CD4-positive, alpha-beta T cell (primary cell): Measurements from ENCODE around the gene C6. TPM values are rescaled to one million over a fixed set of nuclear protein-coding genes. Genes with fewer than 3 reads are reported as not detected.

Experiments
- ATAC-seq: fragments of 200-7000 bp; cut with Tn5 transposase; one replicate; pipeline ENCODE4 v1.10.0; 2022; ENCODE audit warnings: mild to moderate bottlenecking; ENCODE audit not compliant: poor library complexity
- CTCF ChIA-PET: fragments of 350-600 bp; sonication (Branson Sonifier 250); formaldehyde crosslinking; loops from one replicate; lab custom pipeline; 2021; ENCODE audit warnings: antibody characterized with exemption, inconsistent platforms; lab: Charles Lee
- POLR2A ChIA-PET: fragments of 350-600 bp; sonication (Branson Sonifier 250); formaldehyde crosslinking; loops from one replicate; lab custom pipeline; 2021; ENCODE audit warnings: antibody characterized with exemption, inconsistent platforms; lab: Charles Lee
- DNase-seq, 14 experiments: peaks; one replicate each; pipeline ENCODE4 v3.0.0-alpha.2; 2013 to 2020; ENCODE audit warnings: mixed read lengths in 2 of 14
- H3K27ac ChIP-seq, 2 donors: one replicate each; pipeline versions ENCODE4 v1.5.1 to v1.7.0; 2013; ENCODE audit warnings: low read length in 2 of 2, low read depth in 1 of 2, mild to moderate bottlenecking in 1 of 2
- H3K27me3 ChIP-seq, 2 experiments: 1 replicate in 1 of 2; 2 replicates in 1 of 2; pipeline versions ENCODE4 v1.6.1 to v1.7.0; 2013; ENCODE audit warnings: low read length in 2 of 2, control low read depth in 1 of 2, mild to moderate bottlenecking in 1 of 2, moderate library complexity in 1 of 2; ENCODE audit not compliant: insufficient read depth in 2 of 2, control insufficient read depth in 1 of 2
- H3K36me3 ChIP-seq: one replicate; pipeline ENCODE4 v1.6.1; 2013; ENCODE audit warnings: low read length, control low read depth; ENCODE audit not compliant: insufficient read depth
- H3K4me1 ChIP-seq: one replicate; pipeline ENCODE4 v1.6.1; 2013; ENCODE audit warnings: low read length, control low read depth; ENCODE audit not compliant: insufficient read depth
- H3K4me3 ChIP-seq: one replicate; pipeline ENCODE4 v1.5.1; 2013; ENCODE audit warnings: mild to moderate bottlenecking, low read length, moderate library complexity
- H3K9me3 ChIP-seq, 2 experiments: 1 replicate in 1 of 2; 2 replicates in 1 of 2; pipeline versions ENCODE4 v1.6.1 to v1.7.0; 2013; ENCODE audit warnings: low read length in 2 of 2, mild to moderate bottlenecking in 2 of 2, control low read depth in 1 of 2, moderate library complexity in 1 of 2; ENCODE audit not compliant: control insufficient read depth in 1 of 2, insufficient read depth in 1 of 2
- H3K27ac Mint-ChIP-seq: one replicate; pipeline ENCODE4 v1.8.0; 2020; ENCODE audit warnings: mixed read lengths
- H3K27me3 Mint-ChIP-seq: one replicate; pipeline ENCODE4 v1.8.0; 2021; ENCODE audit warnings: mixed read lengths
- H3K36me3 Mint-ChIP-seq: one replicate; pipeline ENCODE4 v1.8.0; 2021; ENCODE audit warnings: low read depth, mixed read lengths
- H3K4me1 Mint-ChIP-seq: one replicate; pipeline ENCODE4 v1.8.0; 2021; ENCODE audit warnings: low read depth, mixed read lengths
- H3K4me3 Mint-ChIP-seq: one replicate; pipeline ENCODE4 v1.8.0; 2020; ENCODE audit warnings: mild to moderate bottlenecking, mixed read lengths
- H3K9me3 Mint-ChIP-seq: one replicate; pipeline ENCODE4 v1.8.0; 2020; ENCODE audit warnings: mixed read lengths
- CTCF ChIP-seq: fragments of 200-600 bp; IDR thresholded peaks from one replicate; pipeline ENCODE4 v1.8.0; 2022; ENCODE audit warnings: antibody characterized with exemption, mild to moderate bottlenecking
- intact Hi-C, 2 experiments: fragments of 100-400 bp; cut with DNase I in 1 of 2; cut with micrococcal nuclease in 1 of 2; formaldehyde crosslinking; loops; one replicate each; pipeline versions ENCODE4 v1.15.1 to v1.9.0; 2023 to 2025; cut with DNase I, micrococcal nuclease
- total RNA-seq, 174 experiments: library from RNA in 2 of 174; stranded (reverse) in 2 of 174; gene quantifications; one replicate each; pipeline ENCODE4 v1.2.3 and lab custom pipeline; 2021 to 2026

Gene C6
- total RNA-seq, 2 experiments from 2014 or later, result not detected

- Mint-ChIP-seq H3K4me3 (no peak overlapping the region), H3K27ac (no peak overlapping the region), H3K9me3 (no peaks in the 10 kb centered on the region), H3K27me3 (no peaks in the 10 kb centered on the region), H3K4me1 (no peaks in the 10 kb centered on the region), H3K36me3 (no peaks in the 10 kb centered on the region)
- Histone ChIP-seq H3K27me3 (no peaks in the 10 kb centered on the region), H3K36me3 (no peaks in the 10 kb centered on the region), H3K4me3 (no peak overlapping the region), H3K27ac (no peak overlapping the region), H3K4me1 (no peaks in the 10 kb centered on the region), H3K9me3 (no peaks in the 10 kb centered on the region)
- no peak for TF ChIP-seq CTCF
- no peak for DNase-seq
- intact Hi-C loops, result no loop called here
- no peak for ATAC-seq
- ChIA-PET POLR2A (interaction anchor here (0.6 kb wide), 1 partner anchor 30 kb away, joined by 3 read pairs; no protein-coding TSS in a partner anchor), CTCF (no interaction called here)
Measured at GRCh38 chr5:41176952-41177351, 36.4 kb downstream of the C6 start.

- no peaks in the 10 kb centered on the region for H3K9me3 Mint-ChIP-seq
- POLR2A ChIA-PET, result interaction anchor here (0.6 kb wide), 1 partner anchor 12 kb away, joined by 4 read pairs; no protein-coding TSS in a partner anchor
- no peaks in the 10 kb centered on the region for H3K36me3 ChIP-seq
- H3K9me3 ChIP-seq, result no peaks in the 10 kb centered on the region
- intact Hi-C loops, result no loop called here
- no peak overlapping the region for H3K27ac Mint-ChIP-seq
- no peak for DNase-seq
- no peaks in the 10 kb centered on the region for H3K27me3 Mint-ChIP-seq
- no peaks in the 10 kb centered on the region for H3K4me1 ChIP-seq
- CTCF ChIA-PET, result no interaction called here
- ATAC-seq, result no peak
- no peak overlapping the region for H3K4me3 Mint-ChIP-seq
- H3K4me1 Mint-ChIP-seq, result no peaks in the 10 kb centered on the region
- no peak overlapping the region for H3K27ac ChIP-seq
- H3K36me3 Mint-ChIP-seq, result no peaks in the 10 kb centered on the region
- no peak for TF ChIP-seq CTCF
- no peaks in the 10 kb centered on the region for H3K27me3 ChIP-seq
- H3K4me3 ChIP-seq, result no peak overlapping the region
Measured at GRCh38 chr5:41172012-41172411, 41.3 kb downstream of the C6 start.

- no peak for TF ChIP-seq CTCF
- ChIA-PET CTCF (no interaction called here), POLR2A (no interaction called here)
- no peaks in the 10 kb centered on the region for H3K27me3 Mint-ChIP-seq
- H3K4me1 Mint-ChIP-seq, result no peaks in the 10 kb centered on the region
- DNase-seq (no peak), ATAC-seq (no peak)
- no peaks in the 10 kb centered on the region for H3K27me3 ChIP-seq
- no peak overlapping the region for H3K27ac ChIP-seq
- H3K36me3 ChIP-seq, result no peaks in the 10 kb centered on the region
- H3K9me3 ChIP-seq, result no peaks in the 10 kb centered on the region
- H3K36me3 Mint-ChIP-seq, result no peaks in the 10 kb centered on the region
- no peak overlapping the region for H3K27ac Mint-ChIP-seq
- H3K4me1 ChIP-seq, result no peaks in the 10 kb centered on the region
- no peak overlapping the region for H3K4me3 ChIP-seq
- peaks cover 2% of the 10 kb centered on the region for H3K9me3 Mint-ChIP-seq
- intact Hi-C loops, result no loop called here
- H3K4me3 Mint-ChIP-seq, result no peak overlapping the region
Measured at GRCh38 chr5:41161271-41161670, 52.1 kb downstream of the C6 start.
